ENCODE measurements around the gene METTL27.
"Not testable (repeated sequence)": the region's sequence is repeated elsewhere in the genome, so short reads cannot be mapped to it uniquely, and the experiment has no call there.

Gene METTL27

GRCh38 chr7:73789051-73789450 lies 53.3 kb downstream of the METTL27 start:
- H3K4me3 ChIP-seq (ENCODE audit: low read depth, low read length), result no peak overlapping the region
- no peak for TF ChIP-seq CTCF (IDR thresholded peaks at IDR 0.05; ENCODE audit: low read depth, low read length, missing control alignments)
- DNase-seq (ENCODE audit: low read depth), result no peak

GRCh38 chr7:73787786-73788048 lies 54.6 kb downstream of the METTL27 start:
- not testable (repeated sequence) for DNase-seq (ENCODE audit: low read depth); H3K4me3 ChIP-seq (ENCODE audit: low read depth, low read length)

GRCh38 chr7:73786588-73786987 lies 55.7 kb downstream of the METTL27 start:
- DNase-seq (ENCODE audit: low read depth), result no peak
- no peak for TF ChIP-seq CTCF (IDR thresholded peaks at IDR 0.05; ENCODE audit: low read depth, low read length, missing control alignments)
- no peak overlapping the region for H3K4me3 ChIP-seq (ENCODE audit: low read depth, low read length)

All from GM12864 (cell line).